ENCODE results near the gene ZC2HC1B. TPM values are rescaled to one million over a fixed set of nuclear protein-coding genes. Genes with fewer than 3 reads are reported as not detected.

ZC2HC1B gene
- polyA plus RNA-seq, 1 of the 3 experiments (the other 2 are of a cell fraction): not detected

DNA sequence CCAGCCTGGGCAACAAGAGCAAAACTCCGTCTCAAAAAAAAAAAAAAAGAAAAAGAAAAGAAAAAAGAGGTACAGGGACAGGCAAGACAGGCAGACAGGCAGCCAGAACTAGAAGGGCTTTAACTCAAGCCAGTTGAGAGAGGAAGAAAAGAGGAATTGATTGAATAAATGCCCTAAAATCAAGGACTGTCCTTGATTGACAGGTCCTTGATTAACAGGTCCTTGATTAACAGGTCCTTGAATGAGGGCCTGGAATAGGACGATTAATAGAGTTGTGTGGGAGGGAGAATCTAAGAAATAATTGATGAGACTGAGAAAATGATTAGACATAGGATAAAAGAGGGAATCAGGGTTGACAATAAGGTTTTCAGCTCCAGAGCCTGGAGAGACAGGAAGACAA lies 36.1 kb downstream of the ZC2HC1B start (continued):
- no peak for TF ChIP-seq GATA2 (CRISPR knock-in tag; IDR thresholded peaks at IDR 0.05)

- Histone ChIP-seq H3K79me2 (ENCODE audit: insufficient read depth) (no peaks in the 10 kb centered on the region), H3K4me1 (ENCODE audit: control insufficient read depth in 1 of 2, insufficient read depth in 2 of 2, low read depth in 1 of 2, low read length in 1 of 2) (no peaks in the 10 kb centered on the region), H3K36me3 (replicated peaks in 1 of 2; ENCODE audit: control insufficient read depth in 1 of 2, insufficient read depth in 2 of 2, low read length in 1 of 2) (no peaks in the 10 kb centered on the region), H3F3A (replicated peaks; ENCODE audit: insufficient read depth) (no peaks in the 10 kb centered on the region), H3K4me2 (no peak overlapping the region), H3K9me2 (no peaks in the 10 kb centered on the region), H3K9me3 (no peaks in the 10 kb centered on the region), H3K27me3 (ENCODE audit: insufficient read depth) (no peaks in the 10 kb centered on the region), H3K4me3 (ENCODE audit: low read depth in 2 of 2, low read length in 1 of 2) (no peak overlapping the region), H4K20me1 (ENCODE audit: insufficient read depth) (no peaks in the 10 kb centered on the region), H2AFZ (ENCODE audit: low read depth) (no peak overlapping the region), H3K9ac (no peak overlapping the region), H3K27ac (ENCODE audit: low read depth in 2 of 2, low read length in 1 of 2) (no peak overlapping the region)
- DNase-seq: no peak
- ChIA-PET POLR2A (no interaction called here), CTCF (interaction anchor here (1.0 kb wide), 1 partner anchor 40 kb away, joined by 4 read pairs; no protein-coding TSS in a partner anchor)
- WGBS (ENCODE audit: low lambda C conversion rate): 48% methylated on average over 6 of the region's 6 CpGs
- no peak for TF ChIP-seq RCOR1 (IDR thresholded peaks at IDR 0.05; ENCODE audit: low read length)
- TF ChIP-seq RFX5 (IDR thresholded peaks at IDR 0.05; ENCODE audit: low read length): no peak
- TF ChIP-seq ELF1 (IDR thresholded peaks at IDR 0.05): no peak
- TF ChIP-seq, protein P1, sequence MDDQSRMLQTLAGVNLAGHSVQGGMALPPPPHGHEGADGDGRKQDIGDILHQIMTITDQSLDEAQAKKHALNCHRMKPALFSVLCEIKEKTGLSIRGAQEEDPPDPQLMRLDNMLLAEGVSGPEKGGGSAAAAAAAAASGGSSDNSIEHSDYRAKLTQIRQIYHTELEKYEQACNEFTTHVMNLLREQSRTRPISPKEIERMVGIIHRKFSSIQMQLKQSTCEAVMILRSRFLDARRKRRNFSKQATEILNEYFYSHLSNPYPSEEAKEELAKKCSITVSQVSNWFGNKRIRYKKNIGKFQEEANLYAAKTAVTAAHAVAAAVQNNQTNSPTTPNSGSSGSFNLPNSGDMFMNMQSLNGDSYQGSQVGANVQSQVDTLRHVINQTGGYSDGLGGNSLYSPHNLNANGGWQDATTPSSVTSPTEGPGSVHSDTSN (IDR thresholded peaks at IDR 0.05): no peak
- no peak for TF ChIP-seq SIN3A (IDR thresholded peaks at IDR 0.05; ENCODE audit: borderline replicate concordance, low read depth, low read length)
- TF ChIP-seq JUND (IDR thresholded peaks at IDR 0.05): no peak
- no peak for TF ChIP-seq NFIC (IDR thresholded peaks at IDR 0.05; ENCODE audit: borderline replicate concordance)
- no peak for TF ChIP-seq YY1 (IDR thresholded peaks at IDR 0.05; ENCODE audit: low read depth)
- TF ChIP-seq EZH2phosphoT487 (IDR thresholded peaks at IDR 0.05; ENCODE audit: borderline replicate concordance, low read depth): no peak
- no peak for TF ChIP-seq SMC3 (IDR thresholded peaks at IDR 0.05; ENCODE audit: low read depth, low read length)
- TF ChIP-seq MEF2A (IDR thresholded peaks at IDR 0.05; ENCODE audit: borderline replicate concordance, low read depth): no peak
- no peak for TF ChIP-seq FOXJ3 (CRISPR knock-in tag; IDR thresholded peaks at IDR 0.05)
- TF ChIP-seq TCF12 (IDR thresholded peaks at IDR 0.05): no peak
- no peak for TF ChIP-seq RAD21 (IDR thresholded peaks at IDR 0.05; ENCODE audit: low read length)
These were observed 37.8 kb downstream of the ZC2HC1B start for GRCh38 chr6:143901885-143902750.

GRCh38 chr6:143902827-143903226 lies 38.6 kb downstream of the ZC2HC1B start:
- CTCF ChIA-PET: interaction anchor here (1.0 kb wide), 1 partner anchor 18 kb away, joined by 3 read pairs; no protein-coding TSS in a partner anchor
- Histone ChIP-seq H3F3A (replicated peaks; ENCODE audit: insufficient read depth) (no peaks in the 10 kb centered on the region), H3K9me2 (no peaks in the 10 kb centered on the region), H3K4me2 (no peak overlapping the region), H3K4me1 (ENCODE audit: control insufficient read depth in 1 of 2, insufficient read depth in 2 of 2, low read depth in 1 of 2, low read length in 1 of 2) (no peaks in the 10 kb centered on the region), H4K20me1 (ENCODE audit: insufficient read depth) (no peaks in the 10 kb centered on the region), H3K27me3 (ENCODE audit: insufficient read depth) (no peaks in the 10 kb centered on the region), H3K79me2 (ENCODE audit: insufficient read depth) (no peaks in the 10 kb centered on the region), H3K9ac (no peak overlapping the region), H3K36me3 (replicated peaks in 1 of 2; ENCODE audit: control insufficient read depth in 1 of 2, insufficient read depth in 2 of 2, low read length in 1 of 2) (no peaks in the 10 kb centered on the region), H3K9me3 (no peaks in the 10 kb centered on the region), H2AFZ (ENCODE audit: low read depth) (no peak overlapping the region), H3K4me3 (ENCODE audit: low read depth in 2 of 2, low read length in 1 of 2) (no peak overlapping the region), H3K27ac (ENCODE audit: low read depth in 2 of 2, low read length in 1 of 2) (no peak overlapping the region)
- 14% methylated on average over 2 of the region's 2 CpGs for WGBS (ENCODE audit: low lambda C conversion rate)
- POLR2A ChIA-PET: no interaction called here
- TF ChIP-seq RAD21 (IDR thresholded peaks at IDR 0.05; ENCODE audit: low read length) (no peak), RXRA (IDR thresholded peaks at IDR 0.05; ENCODE audit: borderline replicate concordance, low read depth) (no peak), RFX5 (IDR thresholded peaks at IDR 0.05; ENCODE audit: low read length) (no peak)
- no peak for DNase-seq
